ENCODE measurements around the gene TTC19.

DNA sequence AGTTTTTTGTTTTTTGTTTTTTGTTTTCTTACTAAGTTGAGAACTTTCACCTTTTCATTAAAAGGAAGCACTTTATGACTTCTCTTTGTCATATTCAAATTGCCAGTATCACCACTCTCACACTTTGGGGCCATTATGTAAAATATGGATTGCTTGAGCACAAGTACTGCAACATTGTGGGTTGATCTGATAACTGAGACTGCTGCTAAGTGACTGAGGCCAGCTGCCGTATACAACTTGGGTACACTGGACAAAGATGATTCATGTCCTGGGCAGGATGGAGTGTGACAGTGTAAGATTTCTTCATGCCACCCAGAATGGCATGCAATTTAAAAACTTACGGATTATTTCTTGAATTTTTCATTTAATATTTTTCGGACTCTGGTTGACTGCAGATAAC lies 7.8 kb downstream of the TTC19 start:
- TF ChIP-seq, protein P1, sequence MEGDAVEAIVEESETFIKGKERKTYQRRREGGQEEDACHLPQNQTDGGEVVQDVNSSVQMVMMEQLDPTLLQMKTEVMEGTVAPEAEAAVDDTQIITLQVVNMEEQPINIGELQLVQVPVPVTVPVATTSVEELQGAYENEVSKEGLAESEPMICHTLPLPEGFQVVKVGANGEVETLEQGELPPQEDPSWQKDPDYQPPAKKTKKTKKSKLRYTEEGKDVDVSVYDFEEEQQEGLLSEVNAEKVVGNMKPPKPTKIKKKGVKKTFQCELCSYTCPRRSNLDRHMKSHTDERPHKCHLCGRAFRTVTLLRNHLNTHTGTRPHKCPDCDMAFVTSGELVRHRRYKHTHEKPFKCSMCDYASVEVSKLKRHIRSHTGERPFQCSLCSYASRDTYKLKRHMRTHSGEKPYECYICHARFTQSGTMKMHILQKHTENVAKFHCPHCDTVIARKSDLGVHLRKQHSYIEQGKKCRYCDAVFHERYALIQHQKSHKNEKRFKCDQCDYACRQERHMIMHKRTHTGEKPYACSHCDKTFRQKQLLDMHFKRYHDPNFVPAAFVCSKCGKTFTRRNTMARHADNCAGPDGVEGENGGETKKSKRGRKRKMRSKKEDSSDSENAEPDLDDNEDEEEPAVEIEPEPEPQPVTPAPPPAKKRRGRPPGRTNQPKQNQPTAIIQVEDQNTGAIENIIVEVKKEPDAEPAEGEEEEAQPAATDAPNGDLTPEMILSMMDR (IDR thresholded peaks at IDR 0.05): no peak
- no peak for TF ChIP-seq POLR2A (IDR thresholded peaks at IDR 0.05)
